ENCODE measurements around the gene PACRG. TPM values are rescaled to one million over a fixed set of nuclear protein-coding genes. Genes with fewer than 3 reads are reported as not detected.

The PACRG gene
- total RNA-seq, 1 experiment from 2014 or later = 0.26 TPM

- Histone ChIP-seq H2AFZ (ENCODE audit: low read length) (no peak overlapping the region), H3K27ac (ENCODE audit: insufficient read length, low read depth, low read length) (no peak overlapping the region), H4K8ac (replicated peaks; ENCODE audit: insufficient read length, low read depth, low read length) (no peak overlapping the region), H3K4ac (ENCODE audit: low read depth, low read length) (no peak overlapping the region), H3K18ac (ENCODE audit: insufficient read length, low read depth, low read length) (no peak overlapping the region), H3K79me2 (ENCODE audit: insufficient read depth, low read length) (no peaks in the 10 kb centered on the region), H2AK5ac (ENCODE audit: insufficient read length, low read length) (no peak overlapping the region), H3K4me2 (ENCODE audit: insufficient read depth, insufficient read length, low read length) (no peak overlapping the region), H4K91ac (ENCODE audit: insufficient read length, low read depth, low read length) (no peak overlapping the region), H3K27me3 (ENCODE audit: insufficient read depth, low read length) (no peaks in the 10 kb centered on the region), H3K9ac (ENCODE audit: extremely low read depth, insufficient read length, low read length) (no peak overlapping the region), H2BK120ac (ENCODE audit: low read depth, low read length, poor library complexity, severe bottlenecking) (no peak overlapping the region), H3T11ph (ENCODE audit: low read length) (no peak overlapping the region), H4K20me1 (ENCODE audit: control insufficient read depth, insufficient read depth, insufficient read length) (no peaks in the 10 kb centered on the region), H3K79me1 (ENCODE audit: insufficient read depth, low read depth, low read length, poor library complexity, severe bottlenecking) (no peaks in the 10 kb centered on the region), H3K56ac (ENCODE audit: insufficient read length, low read depth, low read length) (no peak overlapping the region), H3K23ac (ENCODE audit: insufficient read length, low read depth, low read length) (no peak overlapping the region), H3K23me2 (ENCODE audit: insufficient read length, low read depth, low read length, poor library complexity, severe bottlenecking) (no peaks in the 10 kb centered on the region), H3K9me3 (ENCODE audit: control insufficient read depth, low read depth, low read length) (no peaks in the 10 kb centered on the region), H2BK15ac (ENCODE audit: low read depth, low read length) (no peak overlapping the region), H4K5ac (ENCODE audit: insufficient read length, low read depth, low read length) (no peak overlapping the region), H2BK12ac (ENCODE audit: insufficient read length, low read depth, low read length) (no peak overlapping the region), H2BK5ac (ENCODE audit: insufficient read length, low read length) (no peak overlapping the region), H3K14ac (ENCODE audit: insufficient read depth, low read length) (no peak overlapping the region), H3K4me1 (ENCODE audit: insufficient read depth, low read length) (peaks cover 3% of the 10 kb centered on the region; the same call in 1 of the 2 replicates), H2BK20ac (ENCODE audit: low read depth, low read length, poor library complexity, severe bottlenecking) (no peak overlapping the region)
- no peaks in the 10 kb centered on the region; a peak in 1 of 7 replicates for H3K36me3 Mint-ChIP-seq (ENCODE audit: insufficient read depth in 1 of 3, low read depth in 3 of 3)
- H3K27ac Mint-ChIP-seq = no peak overlapping the region
- peaks cover 9% of the 10 kb centered on the region in 2 experiments for H3K4me1 Mint-ChIP-seq
- H3K4me3 Mint-ChIP-seq = no peak overlapping the region
- DNase-seq = no peak
- no peaks in the 10 kb centered on the region for H3K27me3 Mint-ChIP-seq (ENCODE audit: low read depth)
- no CpG with 5 or more reads among the region's 6 CpGs for WGBS (ENCODE audit: extremely low coverage, insufficient read length, low lambda C conversion rate)
- H3K9me3 Mint-ChIP-seq = no peaks in the 10 kb centered on the region
- TF ChIP-seq CTCF (conservative IDR thresholded peaks at IDR 0.05) = no peak
Observed at GRCh38 chr6:163152701-163153100, 424.9 kb downstream of the PACRG start.
